Smooth muscle cell (in vitro differentiated cells): ENCODE measurements around the gene GDPD2. TPM values are rescaled to one million over a fixed set of nuclear protein-coding genes. Genes with fewer than 3 reads are reported as not detected.

Experiments used
- DNase-seq: peaks from one replicate; lab custom pipeline; 2025; ENCODE audit not compliant: unreplicated experiment; lab: John Stamatoyannopoulos, UW
- H2AFZ ChIP-seq: fragments of 200-600 bp; sonication (generic); 2 replicates; pipeline ENCODE4 v1.6.0; 2016; ENCODE audit warnings: antibody characterized with exemption, low read depth, mild to moderate bottlenecking
- H3F3A ChIP-seq: fragments of 200-600 bp; sonication (generic); 2 replicates; pipeline ENCODE4 v1.6.0; 2017; ENCODE audit warnings: antibody characterized with exemption, low read depth
- H3K27ac ChIP-seq: fragments of 200-600 bp; sonication (generic); 2 replicates; pipeline ENCODE4 v1.5.1; 2016; ENCODE audit warnings: low read depth, mild to moderate bottlenecking
- H3K27me3 ChIP-seq: fragments of 200-600 bp; sonication (generic); 2 replicates; pipeline ENCODE4 v1.6.1; 2016; ENCODE audit warnings: low read depth, mild to moderate bottlenecking
- H3K36me3 ChIP-seq: fragments of 200-600 bp; sonication (generic); 2 replicates; pipeline ENCODE4 v1.5.1; 2016; ENCODE audit warnings: low read depth
- H3K4me1 ChIP-seq: fragments of 200-600 bp; sonication (generic); 2 replicates; pipeline ENCODE4 v1.5.1; 2016; ENCODE audit warnings: low read depth
- H3K4me2 ChIP-seq: fragments of 200-600 bp; sonication (generic); 2 replicates; pipeline ENCODE4 v1.6.0; 2016; ENCODE audit warnings: mild to moderate bottlenecking
- H3K4me3 ChIP-seq: fragments of 200-600 bp; sonication (generic); 2 replicates; pipeline ENCODE4 v1.5.1; 2016; ENCODE audit warnings: mild to moderate bottlenecking
- H3K79me2 ChIP-seq: fragments of 200-600 bp; sonication (generic); 2 replicates; pipeline ENCODE4 v1.6.0; 2016; ENCODE audit warnings: low read depth, mild to moderate bottlenecking
- H3K9ac ChIP-seq: fragments of 200-600 bp; sonication (generic); 2 replicates; pipeline ENCODE4 v1.6.0; 2016; ENCODE audit warnings: low read depth
- H3K9me3 ChIP-seq: fragments of 200-600 bp; sonication (generic); replicated peaks from 2 replicates; pipeline ENCODE4 v1.5.1; 2016; ENCODE audit warnings: low read depth
- H4K20me1 ChIP-seq: fragments of 200-600 bp; sonication (generic); 2 replicates; pipeline ENCODE4 v1.6.0; 2016; ENCODE audit warnings: low read depth
- WGBS: methylation state at CpG from one replicate; pipeline ENCODE4 v1.1.7; 2016; ENCODE audit warnings: low lambda C conversion rate; 5-methylcytosine and 5-hydroxymethylcytosine counted together
- polyA plus RNA-seq: library from polyadenylated mRNA; unstranded; fragments of >200 nt; fragmentation: Nextera tagmentation; extraction: Ambion mirVana; gene quantifications from 2 replicates; pipeline ENCODE4 v1.2.1, GENCODE V29; 2016
- total RNA-seq: library from RNA; depleted of rRNA; stranded (reverse); fragments of >200 nt; gene quantifications from 2 replicates; pipeline ENCODE4 v1.2.3, GENCODE V29; 2014
- TF ChIP-seq, protein P1 (sequence below): fragments of 200-600 bp; sonication (generic); IDR thresholded peaks from 2 replicates; pipeline ENCODE4 v1.5.1; 2017; ENCODE audit warnings: borderline replicate concordance, mild to moderate bottlenecking, antibody characterized with exemption; ENCODE audit not compliant: insufficient read depth, poor library complexity, severe bottlenecking

The GDPD2 gene
- total and polyA plus RNA-seq, 2 experiments from 2014 or later: not detected

DNA sequence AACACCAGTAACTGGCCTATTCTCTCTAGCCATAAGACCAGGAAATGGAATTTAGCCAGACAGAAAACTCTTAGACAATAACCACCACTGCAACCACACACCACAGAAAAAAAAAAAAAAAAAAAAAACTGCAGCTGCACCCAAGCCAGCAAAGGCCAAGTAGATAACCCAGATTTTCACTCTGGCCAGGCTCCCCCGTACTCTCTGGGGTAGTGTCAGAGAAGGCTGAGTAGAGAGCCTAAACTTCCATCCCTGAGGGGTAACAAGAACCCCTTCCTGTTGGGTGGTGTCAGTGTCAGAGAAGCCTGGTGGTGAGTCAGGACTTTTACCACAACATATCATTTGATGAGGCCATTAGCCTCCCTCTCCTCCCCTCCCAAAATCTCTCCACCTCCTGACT, 15.9 kb downstream of the GDPD2 start:
- H4K20me1 ChIP-seq: no peaks in the 10 kb centered on the region
- H3K4me3 ChIP-seq: no peak overlapping the region
- no peaks in the 10 kb centered on the region for H3K4me1 ChIP-seq
- no peak overlapping the region for H3K4me2 ChIP-seq
- DNase-seq: no peak
- H3K9ac ChIP-seq: no peak overlapping the region
- H3K36me3 ChIP-seq: no peaks in the 10 kb centered on the region
- no peaks in the 10 kb centered on the region for H3K9me3 ChIP-seq
- TF ChIP-seq, protein P1, sequence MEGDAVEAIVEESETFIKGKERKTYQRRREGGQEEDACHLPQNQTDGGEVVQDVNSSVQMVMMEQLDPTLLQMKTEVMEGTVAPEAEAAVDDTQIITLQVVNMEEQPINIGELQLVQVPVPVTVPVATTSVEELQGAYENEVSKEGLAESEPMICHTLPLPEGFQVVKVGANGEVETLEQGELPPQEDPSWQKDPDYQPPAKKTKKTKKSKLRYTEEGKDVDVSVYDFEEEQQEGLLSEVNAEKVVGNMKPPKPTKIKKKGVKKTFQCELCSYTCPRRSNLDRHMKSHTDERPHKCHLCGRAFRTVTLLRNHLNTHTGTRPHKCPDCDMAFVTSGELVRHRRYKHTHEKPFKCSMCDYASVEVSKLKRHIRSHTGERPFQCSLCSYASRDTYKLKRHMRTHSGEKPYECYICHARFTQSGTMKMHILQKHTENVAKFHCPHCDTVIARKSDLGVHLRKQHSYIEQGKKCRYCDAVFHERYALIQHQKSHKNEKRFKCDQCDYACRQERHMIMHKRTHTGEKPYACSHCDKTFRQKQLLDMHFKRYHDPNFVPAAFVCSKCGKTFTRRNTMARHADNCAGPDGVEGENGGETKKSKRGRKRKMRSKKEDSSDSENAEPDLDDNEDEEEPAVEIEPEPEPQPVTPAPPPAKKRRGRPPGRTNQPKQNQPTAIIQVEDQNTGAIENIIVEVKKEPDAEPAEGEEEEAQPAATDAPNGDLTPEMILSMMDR: no peak
- H2AFZ ChIP-seq: no peak overlapping the region
- peaks cover 17% of the 10 kb centered on the region for H3K27me3 ChIP-seq
- H3F3A ChIP-seq: no peaks in the 10 kb centered on the region
- WGBS: 75% methylated on average over 1 of the region's 1 CpG
- H3K27ac ChIP-seq: no peak overlapping the region
- H3K79me2 ChIP-seq: no peaks in the 10 kb centered on the region

DNA sequence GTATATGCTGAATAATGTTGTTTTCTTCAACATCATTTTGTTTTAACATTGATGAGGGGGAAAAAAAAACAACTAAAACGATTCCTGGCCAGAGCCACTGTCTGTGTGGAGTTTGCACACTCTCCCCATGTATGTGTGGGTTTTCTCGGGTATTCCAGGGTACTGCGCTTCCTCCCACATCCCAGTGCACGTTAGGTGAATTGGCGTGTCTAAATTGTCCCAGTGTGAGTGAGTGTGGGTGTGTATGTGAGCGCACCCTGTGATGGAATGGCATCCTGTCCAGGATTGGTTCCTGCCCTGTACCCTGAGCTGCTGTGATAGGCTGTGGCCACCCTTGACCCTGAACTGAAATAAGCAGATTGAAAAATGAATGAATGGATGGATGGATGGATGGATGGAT, 19.1 kb downstream of the GDPD2 start:
- Histone ChIP-seq H3K9me3 (no peaks in the 10 kb centered on the region), H3K4me1 (no peaks in the 10 kb centered on the region), H3K27me3 (peaks cover 34% of the 10 kb centered on the region), H3K9ac (no peak overlapping the region), H2AFZ (no peak overlapping the region), H3F3A (no peaks in the 10 kb centered on the region), H3K27ac (no peak overlapping the region), H3K79me2 (no peaks in the 10 kb centered on the region), H4K20me1 (no peaks in the 10 kb centered on the region), H3K4me3 (no peak overlapping the region), H3K36me3 (no peaks in the 10 kb centered on the region), H3K4me2 (no peak overlapping the region)
- TF ChIP-seq, protein P1: no peak
- DNase-seq: no peak
- WGBS: 68% methylated on average over 6 of the region's 6 CpGs

DNA sequence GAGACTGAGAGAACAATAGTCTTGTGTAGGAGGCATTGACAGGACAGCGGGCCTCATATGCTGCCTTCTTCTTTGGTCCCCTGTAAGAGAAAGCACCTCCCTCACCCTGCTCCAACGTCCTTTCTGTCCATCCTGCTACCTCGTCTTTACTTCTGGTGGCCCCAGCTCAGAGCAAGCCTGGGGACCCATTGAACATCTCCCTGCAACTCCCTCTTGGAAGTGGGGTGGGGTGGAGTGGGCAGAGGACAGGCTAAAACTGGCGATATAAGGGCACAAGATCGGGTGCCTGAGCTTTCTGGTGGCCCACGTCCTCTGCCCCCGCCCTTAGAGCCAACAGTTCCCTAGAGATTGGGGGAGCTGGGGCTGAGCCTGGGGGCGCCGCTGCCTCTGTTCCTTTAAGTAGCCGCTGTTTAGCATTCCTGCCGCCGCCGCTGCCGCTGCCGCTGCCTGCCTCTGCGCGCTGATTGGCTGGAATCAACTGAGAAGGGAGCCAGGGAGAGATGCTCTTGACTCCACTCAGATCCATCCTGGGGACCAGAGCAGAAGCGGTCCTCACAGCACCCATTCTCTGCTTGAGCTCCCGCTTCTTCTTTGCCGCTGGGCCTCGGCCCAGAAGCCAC, 21.3 kb downstream of the GDPD2 start, which contains the start of gene DLG3:
Gene DLG3 (plus strand): TSS at position 510 of the 620 bp plus-strand sequence. CDS start 367 bp downstream, outside the sequence.
- Histone ChIP-seq H2AFZ (no peak within 1 kb of the TSS), H3F3A (no peaks in the 10 kb centered on the region), H4K20me1 (no peaks in the 10 kb centered on the region), H3K27me3 (peaks cover 34% of the 10 kb centered on the region), H3K9me3 (no peaks in the 10 kb centered on the region), H3K4me2 (peak within 1 kb of the TSS; percentile 40), H3K4me3 (no peak within 1 kb of the TSS), H3K27ac (no peak within 1 kb of the TSS), H3K79me2 (no peaks in the 10 kb centered on the region), H3K4me1 (no peaks in the 10 kb centered on the region), H3K9ac (no peak within 1 kb of the TSS), H3K36me3 (no peaks in the 10 kb centered on the region)
- 51% methylated on average over 20 of the region's 21 CpGs for WGBS
- no peak for DNase-seq
- TF ChIP-seq, protein P1: no peak
